Cortex of kidney (tissue), 1 donor: Measurements from ENCODE around the gene PI16.

ENCODE experiments used
- DNase-seq: peaks from one replicate; lab custom pipeline; 2025; lab: John Stamatoyannopoulos, UW

Gene PI16

GRCh38 chr6:37004044-37004980 lies 49.8 kb downstream of the PI16 start:
- no peak for DNase-seq

DNA sequence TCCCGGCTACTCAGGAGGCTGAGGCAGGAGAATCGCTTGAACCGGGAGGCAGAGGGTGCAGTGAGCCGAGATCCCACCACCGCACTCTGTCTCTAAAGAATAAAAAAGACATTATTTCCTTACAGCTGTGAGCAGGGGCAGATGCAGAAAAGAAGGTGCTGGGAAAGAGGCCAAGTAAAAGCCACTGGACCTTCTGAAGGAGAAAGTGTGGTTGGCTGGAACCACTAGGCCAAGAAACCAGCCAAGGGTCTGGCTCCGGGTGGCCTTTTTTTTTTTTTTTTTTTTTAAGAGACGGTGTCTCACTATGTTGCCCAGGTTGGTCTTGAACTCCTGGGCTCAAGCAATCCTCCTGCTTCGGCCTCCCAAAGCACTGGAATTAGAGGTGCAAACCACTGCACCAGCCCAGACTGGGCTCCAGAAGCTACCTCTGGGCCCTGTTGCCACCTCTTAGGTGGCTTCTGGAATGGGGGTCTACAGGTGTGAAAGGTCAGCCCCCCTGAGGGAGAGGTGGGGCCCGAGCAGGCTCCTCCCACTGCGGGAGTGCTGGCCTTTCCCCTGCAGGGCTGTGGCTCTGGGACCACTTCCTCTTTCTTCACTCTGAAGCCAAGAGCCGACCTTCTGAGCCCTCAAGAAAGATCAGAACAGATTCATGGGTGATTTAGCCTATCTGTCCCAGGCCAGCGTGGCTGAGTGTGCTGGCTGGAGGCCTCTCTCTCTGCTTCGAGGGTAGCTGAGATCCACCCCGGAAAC lies 50.7 kb downstream of the PI16 start, which contains the start of gene FGD2:
FGD2 (plus strand) TSS at position 595 of the 750 bp plus-strand sequence. CDS start 163 bp downstream, outside the sequence.
- no peak for DNase-seq

- no peak for DNase-seq
Observed at GRCh38 chr6:37005827-37006567, 51.5 kb downstream of the PI16 start.

DNA sequence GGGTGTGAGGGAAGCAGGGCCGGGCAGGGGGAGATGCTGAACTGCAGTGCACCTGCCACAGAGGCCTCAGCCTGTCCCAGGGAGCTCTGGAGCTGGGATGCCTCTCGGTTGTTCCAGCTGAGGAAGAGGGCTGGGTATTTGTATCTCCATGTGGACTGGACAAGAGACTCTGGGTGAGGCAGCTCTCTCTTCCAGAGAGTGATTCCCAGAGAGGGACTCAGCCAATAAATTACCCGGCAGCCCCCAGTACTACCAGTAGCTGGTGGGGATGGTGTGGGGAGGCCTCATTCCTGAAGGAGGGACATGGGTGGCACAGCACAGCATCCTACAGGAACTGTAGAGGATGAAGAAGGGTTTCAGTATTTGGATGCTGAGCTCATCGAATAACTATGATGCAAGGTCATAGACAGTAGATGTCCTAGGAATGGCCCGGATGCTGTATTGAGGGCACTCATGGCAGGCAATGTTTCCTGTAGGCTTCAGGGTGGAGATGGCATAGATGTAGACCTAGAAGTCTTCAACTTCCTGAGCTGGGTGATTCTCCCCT lies 52.3 kb downstream of the PI16 start:
- DNase-seq, result no peak

- DNase-seq, result no peak
Observed at GRCh38 chr6:37007340-37008043, 53.0 kb downstream of the PI16 start.

DNA sequence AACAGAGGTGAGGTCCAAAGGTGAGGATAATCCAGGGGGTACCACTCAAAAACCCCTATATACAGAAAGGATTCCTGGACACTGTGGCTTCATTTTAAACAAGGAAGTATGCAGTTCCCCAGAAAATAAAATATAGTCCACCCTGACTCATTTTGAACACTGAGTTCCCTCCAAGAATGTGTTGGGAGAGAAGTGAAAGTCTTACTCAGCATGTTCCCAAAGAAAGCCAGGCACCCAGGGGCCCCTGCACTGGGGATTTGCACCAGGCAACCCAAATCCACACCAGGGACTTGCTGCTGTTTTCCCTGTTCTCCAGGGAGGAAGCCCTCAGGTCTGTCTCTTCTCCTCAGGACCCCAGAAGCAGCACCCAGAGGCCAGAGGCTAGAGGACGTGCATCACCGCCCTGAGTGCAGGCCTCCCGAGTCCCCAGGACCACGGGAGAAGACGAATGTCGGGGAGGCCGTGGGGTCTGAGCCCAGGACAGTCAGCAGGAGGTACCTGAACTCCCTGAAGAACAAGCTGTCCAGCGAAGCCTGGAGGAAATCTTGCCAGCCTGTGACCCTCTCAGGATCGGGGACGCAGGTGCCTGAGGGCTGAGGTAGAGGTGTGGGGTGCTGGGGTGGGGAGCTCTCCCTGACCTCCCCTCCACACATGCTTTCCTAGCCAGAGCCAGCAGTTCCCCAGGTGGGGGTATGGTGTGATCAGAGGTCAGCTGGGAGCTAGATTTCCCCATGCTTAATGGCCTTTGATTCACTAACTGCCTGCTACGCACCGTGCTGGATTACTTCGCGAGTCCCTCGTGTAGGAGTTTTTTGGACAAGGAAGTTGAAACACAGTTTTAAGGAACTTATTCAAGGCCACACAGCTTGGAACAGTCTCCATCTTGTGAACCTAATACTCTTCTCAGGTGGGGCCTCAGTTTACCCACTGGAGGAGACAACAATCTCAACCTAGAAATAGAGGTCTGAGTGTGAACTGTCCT lies 54.2 kb downstream of the PI16 start:
- DNase-seq, result no peak

DNA sequence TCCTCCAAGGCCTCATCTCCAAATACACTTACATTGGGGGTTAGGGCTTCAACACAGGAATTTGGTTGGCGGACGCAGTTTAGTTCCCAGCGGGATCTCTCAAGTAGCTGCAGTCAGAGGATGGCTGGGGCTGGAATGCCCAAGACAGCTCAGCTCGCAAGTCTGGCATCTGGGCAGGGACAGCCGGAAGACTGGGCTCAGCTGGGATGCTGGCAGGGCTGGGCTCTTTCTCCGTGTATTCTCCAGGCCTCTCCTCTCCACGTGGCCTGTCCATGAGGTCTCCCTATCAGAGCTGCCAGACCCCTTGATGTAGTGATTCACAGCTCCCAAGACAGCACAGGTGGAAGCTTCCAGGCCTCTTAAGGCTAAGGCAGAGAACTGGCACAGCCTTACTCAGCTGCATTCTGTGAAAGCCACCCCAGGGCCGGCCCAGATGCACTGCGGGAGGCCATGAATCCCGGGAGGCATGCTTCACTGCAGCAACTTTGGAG lies 55.9 kb downstream of the PI16 start:
- DNase-seq, result no peak

GRCh38 chr6:37011656-37012378 lies 57.3 kb downstream of the PI16 start:
- DNase-seq, result no peak

- DNase-seq, result no peak
Observed at GRCh38 chr6:37013516-37014491, 59.3 kb downstream of the PI16 start.
